Measurements from ENCODE around the gene CCDC92.

- no peak for TF ChIP-seq CTCF (IDR thresholded peaks at IDR 0.05)
- no peak for TF ChIP-seq POLR2A (IDR thresholded peaks at IDR 0.05)
Measured at GRCh38 chr12:123910761-123911193, 61.9 kb downstream of the CCDC92 start.
